Measurements from ENCODE around the gene AKR1B1. TPM values are rescaled to one million over a fixed set of nuclear protein-coding genes. Genes with fewer than 3 reads are reported as not detected.

The AKR1B1 gene
- polyA plus RNA-seq, 2 of the 4 experiments (the other 2 are of a cell fraction) = 1,636 to 6,205 TPM

DNA sequence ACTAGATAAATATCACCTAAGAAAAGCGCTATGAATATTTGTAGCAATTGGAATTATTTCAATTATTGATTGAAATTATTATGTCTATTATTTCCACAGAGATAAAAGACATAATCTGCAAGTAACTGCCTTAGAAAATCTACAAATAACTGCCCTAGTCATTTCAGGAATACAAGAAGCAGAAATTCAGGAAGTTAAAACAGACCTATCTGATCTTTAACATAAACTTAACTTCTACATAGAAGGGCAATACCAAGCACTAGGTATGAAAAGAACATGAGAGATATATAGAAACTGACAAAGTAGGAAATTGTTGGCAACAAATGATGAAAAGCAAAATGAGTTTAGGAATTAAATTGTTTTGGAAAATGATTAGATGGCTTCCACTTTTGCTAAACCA lies 36.6 kb upstream of the AKR1B1 start:
- 84% methylated on average over 1 of the region's 1 CpG for WGBS (ENCODE audit: missing lambda C conversion rate)
- ChIA-PET CTCF (interaction anchor here (1.0 to 15.9 kb wide), 4 partner anchors 10 to 92 kb away, joined by 4 to 99 read pairs (median 4); no protein-coding TSS in a partner anchor), POLR2A (no interaction called here)
- no peak for FAIRE-seq
- TF ChIP-seq, protein P1, sequence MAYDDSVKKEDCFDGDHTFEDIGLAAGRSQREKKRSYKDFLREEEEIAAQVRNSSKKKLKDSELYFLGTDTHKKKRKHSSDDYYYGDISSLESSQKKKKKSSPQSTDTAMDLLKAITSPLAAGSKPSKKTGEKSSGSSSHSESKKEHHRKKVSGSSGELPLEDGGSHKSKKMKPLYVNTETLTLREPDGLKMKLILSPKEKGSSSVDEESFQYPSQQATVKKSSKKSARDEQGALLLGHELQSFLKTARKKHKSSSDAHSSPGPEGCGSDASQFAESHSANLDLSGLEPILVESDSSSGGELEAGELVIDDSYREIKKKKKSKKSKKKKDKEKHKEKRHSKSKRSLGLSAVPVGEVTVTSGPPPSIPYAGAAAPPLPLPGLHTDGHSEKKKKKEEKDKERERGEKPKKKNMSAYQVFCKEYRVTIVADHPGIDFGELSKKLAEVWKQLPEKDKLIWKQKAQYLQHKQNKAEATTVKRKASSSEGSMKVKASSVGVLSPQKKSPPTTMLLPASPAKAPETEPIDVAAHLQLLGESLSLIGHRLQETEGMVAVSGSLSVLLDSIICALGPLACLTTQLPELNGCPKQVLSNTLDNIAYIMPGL (CRISPR knock-in tag; IDR thresholded peaks at IDR 0.05; ENCODE audit: borderline replicate concordance) = no peak
- TF ChIP-seq KDM1A (IDR thresholded peaks at IDR 0.05; ENCODE audit: low read depth) = no peak
- TF ChIP-seq, protein P2, sequence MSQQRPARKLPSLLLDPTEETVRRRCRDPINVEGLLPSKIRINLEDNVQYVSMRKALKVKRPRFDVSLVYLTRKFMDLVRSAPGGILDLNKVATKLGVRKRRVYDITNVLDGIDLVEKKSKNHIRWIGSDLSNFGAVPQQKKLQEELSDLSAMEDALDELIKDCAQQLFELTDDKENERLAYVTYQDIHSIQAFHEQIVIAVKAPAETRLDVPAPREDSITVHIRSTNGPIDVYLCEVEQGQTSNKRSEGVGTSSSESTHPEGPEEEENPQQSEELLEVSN (IDR thresholded peaks at IDR 0.05; ENCODE audit: borderline replicate concordance, low read depth) = no peak
- no peak for TF ChIP-seq PHF8 (IDR thresholded peaks at IDR 0.05; ENCODE audit: borderline replicate concordance, low read depth)
- TF ChIP-seq RARB (CRISPR knock-in tag; IDR thresholded peaks at IDR 0.05) = no peak
- TF ChIP-seq KDM5A (IDR thresholded peaks at IDR 0.05) = no peak
- TF ChIP-seq, protein P3, sequence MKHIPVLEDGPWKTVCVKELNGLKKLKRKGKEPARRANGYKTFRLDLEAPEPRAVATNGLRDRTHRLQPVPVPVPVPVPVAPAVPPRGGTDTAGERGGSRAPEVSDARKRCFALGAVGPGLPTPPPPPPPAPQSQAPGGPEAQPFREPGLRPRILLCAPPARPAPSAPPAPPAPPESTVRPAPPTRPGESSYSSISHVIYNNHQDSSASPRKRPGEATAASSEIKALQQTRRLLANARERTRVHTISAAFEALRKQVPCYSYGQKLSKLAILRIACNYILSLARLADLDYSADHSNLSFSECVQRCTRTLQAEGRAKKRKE (CRISPR knock-in tag; IDR thresholded peaks at IDR 0.05; ENCODE audit: low read depth) = no peak
- no peak for TF ChIP-seq CBX8 (IDR thresholded peaks at IDR 0.05)
- no peak for TF ChIP-seq POLR2AphosphoS2 (conservative IDR thresholded peaks at IDR 0.05; ENCODE audit: low read length)
- no peak for TF ChIP-seq NPAS2 (CRISPR knock-in tag; IDR thresholded peaks at IDR 0.05; ENCODE audit: borderline replicate concordance)
- TF ChIP-seq FOXS1 (CRISPR knock-in tag; IDR thresholded peaks at IDR 0.05) = no peak
- TF ChIP-seq, protein P4, sequence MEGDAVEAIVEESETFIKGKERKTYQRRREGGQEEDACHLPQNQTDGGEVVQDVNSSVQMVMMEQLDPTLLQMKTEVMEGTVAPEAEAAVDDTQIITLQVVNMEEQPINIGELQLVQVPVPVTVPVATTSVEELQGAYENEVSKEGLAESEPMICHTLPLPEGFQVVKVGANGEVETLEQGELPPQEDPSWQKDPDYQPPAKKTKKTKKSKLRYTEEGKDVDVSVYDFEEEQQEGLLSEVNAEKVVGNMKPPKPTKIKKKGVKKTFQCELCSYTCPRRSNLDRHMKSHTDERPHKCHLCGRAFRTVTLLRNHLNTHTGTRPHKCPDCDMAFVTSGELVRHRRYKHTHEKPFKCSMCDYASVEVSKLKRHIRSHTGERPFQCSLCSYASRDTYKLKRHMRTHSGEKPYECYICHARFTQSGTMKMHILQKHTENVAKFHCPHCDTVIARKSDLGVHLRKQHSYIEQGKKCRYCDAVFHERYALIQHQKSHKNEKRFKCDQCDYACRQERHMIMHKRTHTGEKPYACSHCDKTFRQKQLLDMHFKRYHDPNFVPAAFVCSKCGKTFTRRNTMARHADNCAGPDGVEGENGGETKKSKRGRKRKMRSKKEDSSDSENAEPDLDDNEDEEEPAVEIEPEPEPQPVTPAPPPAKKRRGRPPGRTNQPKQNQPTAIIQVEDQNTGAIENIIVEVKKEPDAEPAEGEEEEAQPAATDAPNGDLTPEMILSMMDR (IDR thresholded peaks at IDR 0.05) = no peak
- TF ChIP-seq EP300 (IDR thresholded peaks at IDR 0.05) = no peak
- TF ChIP-seq ZC3H11A (IDR thresholded peaks at IDR 0.05) = no peak
- no peak for TF ChIP-seq BHLHE40 (IDR thresholded peaks at IDR 0.05; ENCODE audit: low read depth, low read length)
- TF ChIP-seq ZNF302 (CRISPR knock-in tag; IDR thresholded peaks at IDR 0.05) = no peak
- TF ChIP-seq HOXA7 (CRISPR knock-in tag; IDR thresholded peaks at IDR 0.05) = no peak
- no peak for TF ChIP-seq ZSCAN20 (CRISPR knock-in tag; IDR thresholded peaks at IDR 0.05)
- no peaks in the 10 kb centered on the region for H3K9me3 ChIP-seq
- H3K4me2 ChIP-seq = no peak overlapping the region
- no peaks in the 10 kb centered on the region for H3K4me1 ChIP-seq
- no peak for DNase-seq (ENCODE audit: low read depth in 1 of 2, low spot score in 1 of 2)
- no peak for ATAC-seq
- H3K27ac ChIP-seq = no peak overlapping the region
- H3K4me3 ChIP-seq = no peak overlapping the region

DNA sequence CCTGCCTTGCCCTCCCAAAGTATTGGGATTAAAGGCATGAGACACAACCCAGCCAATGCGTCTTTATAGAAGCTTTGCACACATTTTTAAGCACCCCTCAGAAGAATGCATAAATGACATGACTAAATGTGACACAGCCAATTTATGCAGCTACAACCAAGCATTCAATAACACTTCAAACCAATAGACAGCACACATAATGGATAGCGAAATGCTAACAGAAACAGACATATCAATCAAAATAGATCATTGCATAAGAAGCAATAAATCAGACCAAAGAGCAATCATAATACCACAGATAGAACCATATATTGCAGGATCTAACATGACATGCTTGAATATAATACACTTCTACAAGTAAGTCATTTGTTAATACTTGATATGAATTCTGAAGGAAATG lies 34.2 kb upstream of the AKR1B1 start:
- POLR2A ChIA-PET = no interaction called here
- no peak for ATAC-seq
- no peak for DNase-seq (ENCODE audit: low read depth in 1 of 2, low spot score in 1 of 2)
- CTCF ChIA-PET = interaction anchor here (0.5 to 15.9 kb wide), 6 partner anchors 8 to 60 kb away, joined by 3 to 99 read pairs (median 16); no protein-coding TSS in a partner anchor
- Histone ChIP-seq H3K27ac (no peak overlapping the region), H3K4me2 (no peak overlapping the region), H3K4me3 (no peak overlapping the region), H3K4me1 (no peaks in the 10 kb centered on the region), H3K9me3 (no peaks in the 10 kb centered on the region)
- no peak for FAIRE-seq
- 63% methylated on average over 2 of the region's 2 CpGs for WGBS (ENCODE audit: missing lambda C conversion rate)
- TF ChIP-seq EHF (CRISPR knock-in tag; IDR thresholded peaks at IDR 0.05) (no peak), POLR2AphosphoS2 (conservative IDR thresholded peaks at IDR 0.05; ENCODE audit: low read length) (no peak), MYC (IDR thresholded peaks at IDR 0.05; ENCODE audit: borderline replicate concordance, low read length) (no peak), MAZ (IDR thresholded peaks at IDR 0.05; ENCODE audit: borderline replicate concordance, low read depth, low read length) (no peak)

All from A549 (cell line).